Activated naive CD8-positive, alpha-beta T cell treated with anti-CD3 and anti-CD28 coated beads, Interleukin-2, amount 50 U/mL, for 24 hours (primary cell): Measurements from ENCODE around the gene HYCC1.
A peak's percentile ranks its signal among the peaks of the same experiment; 100 is the strongest.
"Not testable (repeated sequence)": the region's sequence is repeated elsewhere in the genome, so short reads cannot be mapped to it uniquely, and the experiment has no call there.

Experiments
- ATAC-seq: fragments of 150-1000 bp; cut with Tn5 transposase; one replicate; pipeline ENCODE4 v1.10.0; 2021
- DNase-seq: peaks from one replicate; pipeline ENCODE4 v3.0.0; 2021
- H3K27ac Mint-ChIP-seq: one replicate; pipeline ENCODE4 v1.8.0; 2021; ENCODE audit warnings: mild to moderate bottlenecking, mixed read lengths
- H3K27me3 Mint-ChIP-seq: one replicate; pipeline ENCODE4 v1.8.0; 2021; ENCODE audit warnings: mixed read lengths
- H3K36me3 Mint-ChIP-seq: one replicate; pipeline ENCODE4 v1.8.0; 2021; ENCODE audit warnings: low read depth, mixed read lengths
- H3K4me1 Mint-ChIP-seq: one replicate; pipeline ENCODE4 v1.8.0; 2021; ENCODE audit warnings: mixed read lengths
- H3K4me3 Mint-ChIP-seq: one replicate; pipeline ENCODE4 v1.8.0; 2021; ENCODE audit warnings: mild to moderate bottlenecking, moderate library complexity, mixed read lengths
- H3K9me3 Mint-ChIP-seq: one replicate; pipeline ENCODE4 v1.8.0; 2021; ENCODE audit warnings: mixed read lengths

The HYCC1 gene

GRCh38 chr7:23013715-23014649 lies at the start of gene HYCC1:
Gene HYCC1, minus strand, starts transcription at chr7:23014130. Its CDS starts 23,019 bp downstream, at chr7:22991111.
- Mint-ChIP-seq H3K9me3 (peaks cover 4% of the 10 kb centered on the region), H3K4me3 (peak within 1 kb of the TSS; percentile 95), H3K27me3 (peaks cover 2% of the 10 kb centered on the region), H3K4me1 (peaks cover 41% of the 10 kb centered on the region), H3K27ac (peak within 1 kb of the TSS; percentile 90), H3K36me3 (peaks cover 3% of the 10 kb centered on the region)
- ATAC-seq (peak; percentile 100), DNase-seq (peak; percentile 98)

- no peak overlapping the region for H3K4me3 Mint-ChIP-seq
- no peaks in the 10 kb centered on the region for H3K36me3 Mint-ChIP-seq
- H3K4me1 Mint-ChIP-seq, result no peaks in the 10 kb centered on the region
- no peaks in the 10 kb centered on the region for H3K9me3 Mint-ChIP-seq
- H3K27me3 Mint-ChIP-seq, result no peaks in the 10 kb centered on the region
- ATAC-seq, result no peak
- no peak overlapping the region for H3K27ac Mint-ChIP-seq
- no peak for DNase-seq
These were observed 48.5 kb upstream of the HYCC1 start for GRCh38 chr7:23062452-23062851.

GRCh38 chr7:23061327-23061726 lies 47.4 kb upstream of the HYCC1 start:
- Mint-ChIP-seq H3K4me1 (no peaks in the 10 kb centered on the region), H3K27ac (no peak overlapping the region), H3K9me3 (no peaks in the 10 kb centered on the region), H3K4me3 (no peak overlapping the region), H3K36me3 (no peaks in the 10 kb centered on the region), H3K27me3 (no peaks in the 10 kb centered on the region)
- ATAC-seq, result no peak
- no peak for DNase-seq

- Mint-ChIP-seq H3K27ac (no peak overlapping the region), H3K27me3 (no peaks in the 10 kb centered on the region), H3K4me1 (no peaks in the 10 kb centered on the region), H3K36me3 (no peaks in the 10 kb centered on the region), H3K9me3 (no peaks in the 10 kb centered on the region), H3K4me3 (no peak overlapping the region)
- DNase-seq (no peak), ATAC-seq (no peak)
These were observed 44.6 kb upstream of the HYCC1 start for GRCh38 chr7:23058408-23059096.

- ATAC-seq (peak; percentile 92), DNase-seq (peak; percentile 53)
- Mint-ChIP-seq H3K27me3 (no peaks in the 10 kb centered on the region), H3K4me3 (no peak overlapping the region), H3K4me1 (peaks cover 7% of the 10 kb centered on the region), H3K36me3 (no peaks in the 10 kb centered on the region), H3K9me3 (no peaks in the 10 kb centered on the region), H3K27ac (no peak overlapping the region)
These were observed 41.8 kb upstream of the HYCC1 start for GRCh38 chr7:23055582-23056178.

GRCh38 chr7:23051124-23051485 lies 37.2 kb upstream of the HYCC1 start:
- not testable (repeated sequence) for H3K9me3 Mint-ChIP-seq, H3K4me1 Mint-ChIP-seq, H3K27ac Mint-ChIP-seq, H3K4me3 Mint-ChIP-seq, H3K36me3 Mint-ChIP-seq, H3K27me3 Mint-ChIP-seq
- ATAC-seq (peak; percentile 72), DNase-seq (peak; percentile 2)

- H3K27ac Mint-ChIP-seq, H3K4me1 Mint-ChIP-seq, H3K27me3 Mint-ChIP-seq, ATAC-seq, H3K36me3 Mint-ChIP-seq, H3K9me3 Mint-ChIP-seq, DNase-seq, H3K4me3 Mint-ChIP-seq: not testable (repeated sequence)
These were observed 32.4 kb upstream of the HYCC1 start for GRCh38 chr7:23046336-23046735.

- not testable (repeated sequence) for DNase-seq, H3K4me1 Mint-ChIP-seq, H3K27ac Mint-ChIP-seq, H3K27me3 Mint-ChIP-seq, H3K36me3 Mint-ChIP-seq, H3K9me3 Mint-ChIP-seq, H3K4me3 Mint-ChIP-seq, ATAC-seq
These were observed 31.2 kb upstream of the HYCC1 start for GRCh38 chr7:23045086-23045485.

- no peak overlapping the region for H3K4me3 Mint-ChIP-seq
- no peak for ATAC-seq
- H3K4me1 Mint-ChIP-seq, result no peaks in the 10 kb centered on the region
These were observed 30.7 kb upstream of the HYCC1 start for GRCh38 chr7:23044581-23044980.

GRCh38 chr7:23043441-23043840 lies 29.5 kb upstream of the HYCC1 start:
- Mint-ChIP-seq H3K9me3 (no peaks in the 10 kb centered on the region), H3K4me1 (no peaks in the 10 kb centered on the region)
- peak; percentile 59 for ATAC-seq

More at GRCh38 chr7:23044581-23044980, 30.7 kb upstream of the HYCC1 start:
- H3K27ac Mint-ChIP-seq, result no peak overlapping the region
- no peaks in the 10 kb centered on the region for H3K27me3 Mint-ChIP-seq
- H3K36me3 Mint-ChIP-seq, result no peaks in the 10 kb centered on the region
- no peak for DNase-seq
- no peaks in the 10 kb centered on the region for H3K9me3 Mint-ChIP-seq

GRCh38 chr7:23039674-23040073 lies 25.7 kb upstream of the HYCC1 start:
- not testable (repeated sequence) for H3K4me3 Mint-ChIP-seq, ATAC-seq, H3K9me3 Mint-ChIP-seq, H3K27ac Mint-ChIP-seq, H3K27me3 Mint-ChIP-seq, H3K4me1 Mint-ChIP-seq, DNase-seq, H3K36me3 Mint-ChIP-seq

More at GRCh38 chr7:23043441-23043840, 29.5 kb upstream of the HYCC1 start:
- H3K36me3 Mint-ChIP-seq, result no peaks in the 10 kb centered on the region
- no peak overlapping the region for H3K4me3 Mint-ChIP-seq
- no peaks in the 10 kb centered on the region for H3K27me3 Mint-ChIP-seq
- no peak for DNase-seq
- no peak overlapping the region for H3K27ac Mint-ChIP-seq

GRCh38 chr7:23035542-23036371 lies 21.8 kb upstream of the HYCC1 start:
- peaks cover 13% of the 10 kb centered on the region for H3K27me3 Mint-ChIP-seq
- H3K4me3 Mint-ChIP-seq, ATAC-seq, H3K9me3 Mint-ChIP-seq, H3K36me3 Mint-ChIP-seq, DNase-seq, H3K4me1 Mint-ChIP-seq, H3K27ac Mint-ChIP-seq: not testable (repeated sequence)

- peaks cover 6% of the 10 kb centered on the region for H3K4me1 Mint-ChIP-seq
- DNase-seq, result no peak
- no peaks in the 10 kb centered on the region for H3K36me3 Mint-ChIP-seq
- no peaks in the 10 kb centered on the region for H3K9me3 Mint-ChIP-seq
- ATAC-seq, result no peak
- no peak overlapping the region for H3K4me3 Mint-ChIP-seq
- no peak overlapping the region for H3K27ac Mint-ChIP-seq
- H3K27me3 Mint-ChIP-seq, result peaks cover 24% of the 10 kb centered on the region
These were observed 13.3 kb upstream of the HYCC1 start for GRCh38 chr7:23027261-23027660.

- H3K27me3 Mint-ChIP-seq, result peaks cover 23% of the 10 kb centered on the region
- no peak overlapping the region for H3K27ac Mint-ChIP-seq
- no peak for ATAC-seq
- no peaks in the 10 kb centered on the region for H3K9me3 Mint-ChIP-seq
- no peak overlapping the region for H3K4me3 Mint-ChIP-seq
- H3K4me1 Mint-ChIP-seq, result peaks cover 17% of the 10 kb centered on the region
- DNase-seq, result no peak
- no peaks in the 10 kb centered on the region for H3K36me3 Mint-ChIP-seq
These were observed 12.2 kb upstream of the HYCC1 start for GRCh38 chr7:23026164-23026563.
